Femur (tissue), 1 donor: ENCODE data around the gene ARMC5.
"Not testable (repeated sequence)": the region's sequence is repeated elsewhere in the genome, so short reads cannot be mapped to it uniquely, and the experiment has no call there.

ENCODE experiments used
- DNase-seq: peaks from one replicate; pipeline ENCODE4 v3.0.0-alpha.2; 2017

ARMC5 gene, protein sequence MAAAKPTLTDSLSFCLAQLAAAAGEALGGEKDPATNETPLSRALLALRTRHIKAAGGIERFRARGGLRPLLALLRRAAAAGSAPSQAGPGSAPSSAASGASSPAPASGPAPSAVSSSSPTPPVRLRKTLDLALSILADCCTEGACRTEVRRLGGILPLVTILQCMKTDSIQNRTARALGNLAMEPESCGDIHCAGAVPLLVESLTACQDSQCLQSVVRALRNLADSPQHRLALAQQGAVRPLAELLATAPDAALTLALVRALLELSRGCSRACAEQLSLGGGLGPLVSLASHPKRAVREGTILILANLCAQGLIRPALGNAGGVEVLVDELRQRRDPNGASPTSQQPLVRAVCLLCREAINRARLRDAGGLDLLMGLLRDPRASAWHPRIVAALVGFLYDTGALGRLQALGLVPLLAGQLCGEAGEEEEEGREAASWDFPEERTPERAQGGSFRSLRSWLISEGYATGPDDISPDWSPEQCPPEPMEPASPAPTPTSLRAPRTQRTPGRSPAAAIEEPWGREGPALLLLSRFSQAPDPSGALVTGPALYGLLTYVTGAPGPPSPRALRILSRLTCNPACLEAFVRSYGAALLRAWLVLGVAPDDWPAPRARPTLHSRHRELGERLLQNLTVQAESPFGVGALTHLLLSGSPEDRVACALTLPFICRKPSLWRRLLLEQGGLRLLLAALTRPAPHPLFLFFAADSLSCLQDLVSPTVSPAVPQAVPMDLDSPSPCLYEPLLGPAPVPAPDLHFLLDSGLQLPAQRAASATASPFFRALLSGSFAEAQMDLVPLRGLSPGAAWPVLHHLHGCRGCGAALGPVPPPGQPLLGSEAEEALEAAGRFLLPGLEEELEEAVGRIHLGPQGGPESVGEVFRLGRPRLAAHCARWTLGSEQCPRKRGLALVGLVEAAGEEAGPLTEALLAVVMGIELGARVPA

DNA sequence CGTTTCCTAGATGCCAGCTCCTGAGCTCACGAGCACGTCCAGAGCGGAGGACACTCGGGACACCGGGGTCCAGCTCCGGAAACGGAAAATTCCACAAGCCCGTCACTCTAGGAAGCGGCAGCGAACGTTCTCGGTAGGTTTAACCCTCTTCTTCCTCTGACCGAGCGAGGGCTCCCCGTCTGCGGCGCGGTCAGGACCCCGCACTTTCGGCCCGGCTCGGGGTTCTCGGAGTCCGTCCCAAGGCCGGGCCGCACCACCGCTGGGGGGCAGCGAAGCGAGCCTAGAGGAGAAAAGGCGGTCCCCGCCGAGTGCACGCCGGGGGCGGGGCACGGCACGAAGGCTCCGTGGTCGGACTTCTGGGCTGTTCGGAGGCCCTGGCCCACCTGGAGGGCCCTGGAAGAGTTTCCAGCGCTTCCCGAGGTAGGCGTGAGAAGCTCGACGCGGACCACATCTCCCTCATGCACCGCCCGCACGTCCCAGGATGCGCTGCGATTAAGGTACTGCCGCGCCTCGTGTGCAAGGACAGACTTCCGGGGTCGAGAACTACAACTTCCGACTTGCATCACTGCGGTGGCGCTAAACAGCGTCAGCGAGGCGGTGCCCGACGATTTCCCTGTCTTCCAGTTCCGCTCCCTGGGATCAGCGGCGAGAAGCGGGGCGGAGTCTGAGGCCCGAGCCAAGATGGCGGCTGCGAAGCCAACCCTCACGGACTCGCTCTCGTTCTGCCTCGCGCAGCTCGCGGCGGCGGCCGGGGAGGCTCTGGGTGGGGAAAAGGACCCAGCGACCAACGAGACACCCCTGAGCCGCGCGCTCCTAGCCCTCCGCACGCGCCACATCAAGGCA lies at the start of gene ARMC5:
Gene ARMC5 (plus strand): TSS at position 658 of the 843 bp plus-strand sequence. CDS start 24 bp downstream, at position 682.
- DNase-seq: peak; percentile 99

DNA sequence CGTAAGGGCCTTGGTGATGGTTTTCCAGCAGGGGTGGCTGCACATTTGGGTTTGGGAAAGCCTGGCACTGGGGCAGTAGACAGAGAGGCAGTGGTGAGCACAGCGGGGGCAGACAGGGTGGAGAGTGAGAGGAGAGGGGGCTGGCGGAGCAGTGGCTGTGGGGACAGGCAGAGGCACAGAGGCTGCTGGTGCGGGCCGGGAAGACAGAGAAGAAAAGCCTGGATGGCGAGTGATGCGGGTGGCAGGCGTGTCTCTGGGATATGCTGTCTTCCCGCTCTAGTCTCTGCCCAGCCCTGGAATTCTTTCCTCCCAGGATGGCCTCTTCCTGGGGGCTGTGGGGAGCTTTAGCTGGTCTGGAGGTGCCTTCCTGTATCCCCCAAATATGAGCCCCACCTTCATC lies 49.2 kb upstream of the ARMC5 start:
- no peak for DNase-seq

DNA sequence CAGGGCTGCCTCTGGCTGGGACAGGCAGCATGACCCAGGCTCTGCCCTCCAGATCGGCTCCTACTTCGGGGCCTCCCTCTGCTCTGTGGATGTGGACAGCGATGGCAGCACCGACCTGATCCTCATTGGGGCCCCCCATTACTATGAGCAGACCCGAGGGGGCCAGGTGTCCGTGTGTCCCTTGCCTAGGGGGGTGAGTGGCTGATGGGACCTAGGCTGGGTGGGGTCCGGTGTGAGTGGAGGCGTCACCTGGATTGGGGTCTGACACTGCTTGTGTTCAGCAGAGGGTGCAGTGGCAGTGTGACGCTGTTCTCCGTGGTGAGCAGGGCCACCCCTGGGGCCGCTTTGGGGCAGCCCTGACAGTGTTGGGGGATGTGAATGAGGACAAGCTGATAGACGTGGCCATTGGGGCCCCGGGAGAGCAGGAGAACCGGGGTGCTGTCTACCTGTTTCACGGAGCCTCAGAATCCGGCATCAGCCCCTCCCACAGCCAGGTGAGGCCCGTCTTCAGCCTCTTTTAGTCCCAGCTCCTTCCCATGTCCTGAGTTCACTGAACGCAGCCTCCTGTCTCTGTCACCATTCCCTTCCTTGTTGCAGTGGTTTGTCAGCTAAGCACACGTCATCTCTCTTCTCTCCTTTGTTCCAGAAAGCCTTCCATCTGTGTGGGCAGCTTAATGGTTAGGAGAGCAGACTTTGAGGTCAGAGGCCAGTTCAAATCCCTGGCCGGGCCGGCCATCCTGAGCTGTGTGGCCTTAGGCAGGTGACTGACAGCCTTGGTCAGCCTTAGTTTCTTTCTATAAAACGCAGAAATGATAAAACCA lies 48.1 kb upstream of the ARMC5 start:
- no peak for DNase-seq

DNA sequence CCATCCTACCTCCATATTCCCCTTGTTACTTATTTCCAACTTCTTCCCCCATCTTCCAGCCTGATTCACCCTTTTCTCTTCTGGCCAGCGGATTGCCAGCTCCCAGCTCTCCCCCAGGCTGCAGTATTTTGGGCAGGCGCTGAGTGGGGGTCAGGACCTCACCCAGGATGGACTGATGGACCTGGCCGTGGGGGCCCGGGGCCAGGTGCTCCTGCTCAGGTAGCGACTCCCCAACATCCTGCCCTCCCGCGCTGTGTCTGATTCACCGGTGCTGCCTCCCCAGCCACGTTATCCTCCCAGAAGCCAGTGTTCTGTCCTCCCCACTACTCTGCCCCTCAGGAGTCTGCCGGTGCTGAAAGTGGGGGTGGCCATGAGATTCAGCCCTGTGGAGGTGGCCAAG lies 46.6 kb upstream of the ARMC5 start:
- DNase-seq: no peak

DNA sequence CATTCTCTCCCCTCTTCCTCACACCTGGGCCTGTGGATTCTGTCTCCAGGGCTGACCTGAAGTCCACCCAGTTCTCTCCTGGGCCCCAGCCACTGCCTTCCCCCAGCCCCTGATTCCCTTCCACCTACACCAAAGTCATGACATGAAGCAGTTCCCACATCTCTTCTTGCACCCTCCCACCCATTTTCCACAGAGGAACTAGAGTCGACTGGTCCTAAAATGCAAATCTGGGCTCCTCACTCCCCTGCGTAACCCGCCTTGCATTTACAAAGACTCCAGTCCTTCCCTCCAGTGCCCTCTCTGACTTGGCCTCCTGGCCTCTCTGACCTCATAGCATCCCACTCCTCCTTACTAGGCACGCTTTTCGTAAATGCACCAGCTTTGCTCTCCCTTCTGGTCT lies 45.9 kb upstream of the ARMC5 start:
- no peak for DNase-seq

DNA sequence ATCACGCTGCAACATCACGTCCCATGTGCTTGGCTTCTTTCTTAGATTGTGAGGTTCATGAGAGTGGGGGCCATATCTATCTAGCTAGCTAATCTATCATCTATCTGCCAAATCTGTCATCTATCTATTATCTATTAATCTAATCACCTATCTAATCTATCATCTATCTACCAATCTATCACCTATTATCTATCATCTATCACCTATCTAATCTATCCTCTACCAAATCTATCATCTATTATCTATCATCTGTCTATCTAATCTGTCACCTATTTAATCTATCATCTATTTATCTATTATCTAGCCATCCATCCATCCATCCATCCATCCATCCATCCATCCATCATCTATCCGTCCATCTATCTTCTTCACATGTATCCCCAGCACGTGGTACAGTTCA lies 45.4 kb upstream of the ARMC5 start:
- no peak for DNase-seq

DNA sequence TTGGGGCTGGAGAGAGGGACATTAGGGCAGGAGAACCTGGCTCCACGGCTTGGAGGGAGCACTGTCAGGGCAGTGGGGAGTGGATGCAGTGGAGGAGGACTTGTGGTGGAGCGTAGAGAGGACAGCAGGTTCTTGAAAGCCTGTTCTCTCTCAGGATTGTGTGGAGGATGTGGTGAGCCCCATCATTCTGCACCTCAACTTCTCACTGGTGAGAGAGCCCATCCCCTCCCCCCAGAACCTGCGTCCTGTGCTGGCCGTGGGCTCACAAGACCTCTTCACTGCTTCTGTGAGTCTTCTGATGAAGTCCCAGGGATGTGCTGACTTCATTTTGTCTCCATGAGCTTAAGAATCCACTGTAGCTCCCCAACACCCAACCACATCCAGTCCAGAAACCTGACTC lies 44.6 kb upstream of the ARMC5 start:
- no peak for DNase-seq

DNA sequence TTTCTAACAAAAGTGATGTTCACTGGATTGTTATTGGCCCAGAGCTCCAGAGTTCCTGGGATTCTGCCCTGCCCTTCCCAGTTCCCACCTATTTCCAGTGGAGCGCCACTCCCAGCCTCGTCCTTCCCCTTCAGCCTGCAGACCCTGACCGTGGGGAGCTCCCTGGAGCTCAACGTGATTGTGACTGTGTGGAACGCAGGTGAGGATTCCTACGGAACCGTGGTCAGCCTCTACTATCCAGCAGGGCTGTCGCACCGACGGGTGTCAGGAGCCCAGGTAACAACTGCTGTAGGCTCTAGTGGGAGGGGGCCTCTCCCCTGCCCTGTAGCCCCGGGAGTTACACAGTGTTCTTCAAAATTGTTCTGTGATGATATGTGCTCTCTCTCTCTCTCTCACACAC lies 42.9 kb upstream of the ARMC5 start:
- no peak for DNase-seq

DNA sequence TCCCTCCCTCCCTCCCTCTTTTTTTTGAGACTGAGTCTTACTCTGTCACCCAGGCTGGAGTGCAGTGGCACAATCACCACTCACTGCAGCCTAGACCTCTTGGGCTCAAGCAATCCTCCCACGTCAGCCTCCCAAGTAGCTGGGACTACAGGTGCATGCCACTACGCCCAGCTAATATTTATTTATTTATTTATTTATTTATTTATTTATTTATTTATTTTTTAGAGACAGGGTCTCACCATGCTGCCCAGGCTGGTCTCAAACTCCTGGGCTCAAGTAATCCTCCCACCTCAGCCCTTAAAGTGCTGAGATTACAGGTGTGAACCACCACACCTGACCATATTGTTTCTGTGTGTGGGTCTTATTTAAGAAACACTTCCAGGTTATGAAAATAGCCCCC lies 42.3 kb upstream of the ARMC5 start:
- not testable (repeated sequence) for DNase-seq

DNA sequence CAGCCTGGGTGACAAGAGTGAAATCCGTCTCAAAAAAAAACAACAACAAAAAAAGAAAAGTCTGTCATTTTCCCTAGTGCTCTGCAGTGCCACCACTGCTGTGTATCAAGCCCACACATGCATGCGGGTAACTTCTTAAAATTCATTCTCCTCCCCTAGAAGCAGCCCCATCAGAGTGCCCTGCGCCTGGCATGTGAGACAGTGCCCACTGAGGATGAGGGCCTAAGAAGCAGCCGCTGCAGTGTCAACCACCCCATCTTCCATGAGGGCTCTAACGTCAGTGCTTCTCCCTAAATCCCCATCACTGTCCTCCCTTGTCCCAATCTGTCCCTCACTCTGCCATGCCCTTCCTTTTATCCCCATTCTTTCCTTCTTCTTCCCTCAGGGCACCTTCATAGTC lies 41.4 kb upstream of the ARMC5 start:
- no peak for DNase-seq

DNA sequence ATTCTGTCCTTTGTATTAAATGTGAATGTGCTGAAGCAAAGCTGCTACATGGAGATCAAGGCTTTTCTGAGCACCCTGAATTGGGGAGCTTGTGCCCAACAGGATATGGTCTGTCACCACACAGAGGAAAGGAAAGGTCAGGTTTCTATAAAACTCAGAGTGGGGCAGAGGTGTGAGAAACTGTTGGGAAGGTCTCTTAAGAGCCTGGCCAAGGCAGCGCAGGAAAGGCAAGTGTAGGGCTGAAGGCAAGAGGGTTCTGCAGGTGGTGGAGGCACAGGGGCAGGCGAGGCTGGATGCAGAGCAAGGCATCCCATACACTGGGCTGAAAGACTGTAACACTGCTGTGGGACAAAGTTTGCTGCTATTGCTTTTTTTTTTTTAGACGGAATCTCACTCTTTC lies 39.3 kb upstream of the ARMC5 start:
- DNase-seq: no peak

DNA sequence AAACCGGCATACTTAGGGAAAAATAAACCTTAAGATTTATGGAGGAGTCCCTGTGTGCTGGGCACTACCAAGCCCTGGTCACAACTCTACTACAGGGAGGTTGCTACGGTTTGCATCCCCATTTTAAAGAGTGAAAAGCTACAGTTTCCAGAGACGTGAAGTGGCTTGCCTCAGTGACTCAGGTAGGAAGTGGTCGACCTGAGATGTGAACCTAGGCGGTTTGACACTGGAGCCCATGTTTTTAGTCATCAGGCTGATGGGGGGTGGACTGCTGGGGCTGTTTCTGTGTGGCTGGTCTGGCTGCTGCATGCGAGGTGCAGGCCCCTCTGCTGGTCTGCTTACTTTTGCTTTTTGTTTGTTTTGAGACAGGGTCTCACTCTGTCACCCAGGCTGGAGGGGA lies 37.7 kb upstream of the ARMC5 start:
- DNase-seq: no peak

DNA sequence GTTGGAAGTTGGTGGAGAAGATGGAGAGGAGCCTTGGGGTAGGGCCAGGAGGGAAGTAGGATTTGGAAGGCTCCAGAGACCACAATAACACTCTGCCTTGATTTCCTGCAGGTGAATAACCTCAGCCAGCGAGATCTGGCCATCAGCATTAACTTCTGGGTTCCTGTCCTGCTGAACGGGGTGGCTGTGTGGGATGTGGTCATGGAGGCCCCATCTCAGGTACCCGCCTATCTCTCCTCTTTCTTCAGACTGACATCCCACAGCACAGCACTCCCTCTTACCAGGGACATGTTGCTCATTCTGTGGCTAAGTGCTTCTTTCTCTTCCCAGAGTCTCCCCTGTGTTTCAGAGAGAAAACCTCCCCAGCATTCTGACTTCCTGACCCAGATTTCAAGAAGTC lies 36.1 kb upstream of the ARMC5 start:
- no peak for DNase-seq

DNA sequence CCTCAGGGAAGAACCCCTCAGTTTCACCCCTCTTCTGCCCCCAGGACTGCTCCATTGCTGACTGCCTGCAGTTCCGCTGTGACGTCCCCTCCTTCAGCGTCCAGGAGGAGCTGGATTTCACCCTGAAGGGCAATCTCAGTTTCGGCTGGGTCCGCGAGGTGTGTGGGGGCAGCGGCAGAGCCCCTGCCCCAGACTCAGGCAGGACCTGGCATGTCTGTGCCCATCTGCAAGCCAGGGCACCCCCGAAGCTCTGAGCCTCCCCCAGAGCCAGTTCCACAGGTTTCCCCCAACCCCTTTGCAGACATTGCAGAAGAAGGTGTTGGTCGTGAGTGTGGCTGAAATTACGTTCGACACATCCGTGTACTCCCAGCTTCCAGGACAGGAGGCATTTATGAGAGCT lies 35.5 kb upstream of the ARMC5 start:
- DNase-seq: no peak

DNA sequence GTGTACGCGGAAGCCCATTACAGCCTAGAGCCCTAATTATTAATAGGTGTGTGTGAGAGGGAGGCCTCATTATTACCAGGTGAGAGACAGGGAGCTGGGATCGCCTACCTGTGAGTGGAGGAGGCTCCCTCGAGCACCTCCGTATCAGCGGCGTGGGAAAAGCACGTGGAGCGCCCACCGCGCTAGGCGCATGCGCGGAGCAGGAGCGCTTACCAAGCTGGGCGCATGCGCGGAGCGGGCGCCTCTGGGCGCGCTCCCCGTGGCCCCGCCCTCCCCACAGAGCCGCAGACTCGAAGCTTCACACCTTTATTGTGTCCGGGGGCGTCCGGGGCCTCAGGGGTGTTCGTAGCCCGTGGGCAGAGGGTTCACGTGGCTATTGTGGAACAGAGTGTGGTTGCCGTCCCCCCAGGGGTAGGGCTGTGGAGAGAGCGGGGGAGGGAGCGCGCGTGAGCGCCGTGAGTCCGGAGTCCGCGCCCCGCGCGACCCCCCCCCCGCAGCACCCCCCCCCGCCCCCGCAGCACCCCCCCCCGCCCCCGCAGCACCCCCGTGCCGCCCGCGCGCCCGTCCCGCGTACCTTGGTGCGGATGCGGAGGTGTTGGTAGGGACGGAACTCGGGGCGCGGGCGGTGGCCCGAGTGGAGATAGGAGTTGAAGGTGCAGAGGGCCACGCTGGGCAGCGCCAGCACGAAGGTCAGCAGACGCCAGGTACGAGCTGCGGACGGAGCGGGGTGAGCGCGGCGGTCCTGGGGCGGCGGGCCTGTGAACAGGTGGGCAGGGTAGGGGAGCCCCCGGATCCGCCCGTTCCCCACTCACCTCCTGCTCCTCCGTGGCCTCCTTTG lies 31.6 kb upstream of the ARMC5 start:
- DNase-seq: peak; percentile 78

DNA sequence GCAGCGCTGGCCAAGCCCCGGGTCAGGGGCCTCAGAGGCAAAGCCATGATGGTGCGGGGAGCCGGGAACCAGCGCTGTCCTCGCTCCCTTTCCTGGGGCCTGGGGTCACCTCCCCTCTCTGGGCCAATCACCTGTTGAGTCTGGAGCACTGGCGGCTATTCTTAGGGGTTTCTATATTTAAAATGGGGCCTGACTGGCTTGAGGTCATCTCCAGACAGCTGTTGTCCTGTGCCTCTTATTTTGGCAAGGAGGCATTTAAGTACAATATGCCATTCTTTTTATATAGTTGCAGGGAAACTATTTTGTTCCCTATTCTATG lies 31.1 kb upstream of the ARMC5 start, which contains the start of gene COX6A2:
Gene COX6A2 (minus strand): TSS at position 82 of the 319 bp plus-strand sequence. CDS start 35 bp downstream, at position 47.
- DNase-seq: peak; percentile 53

DNA sequence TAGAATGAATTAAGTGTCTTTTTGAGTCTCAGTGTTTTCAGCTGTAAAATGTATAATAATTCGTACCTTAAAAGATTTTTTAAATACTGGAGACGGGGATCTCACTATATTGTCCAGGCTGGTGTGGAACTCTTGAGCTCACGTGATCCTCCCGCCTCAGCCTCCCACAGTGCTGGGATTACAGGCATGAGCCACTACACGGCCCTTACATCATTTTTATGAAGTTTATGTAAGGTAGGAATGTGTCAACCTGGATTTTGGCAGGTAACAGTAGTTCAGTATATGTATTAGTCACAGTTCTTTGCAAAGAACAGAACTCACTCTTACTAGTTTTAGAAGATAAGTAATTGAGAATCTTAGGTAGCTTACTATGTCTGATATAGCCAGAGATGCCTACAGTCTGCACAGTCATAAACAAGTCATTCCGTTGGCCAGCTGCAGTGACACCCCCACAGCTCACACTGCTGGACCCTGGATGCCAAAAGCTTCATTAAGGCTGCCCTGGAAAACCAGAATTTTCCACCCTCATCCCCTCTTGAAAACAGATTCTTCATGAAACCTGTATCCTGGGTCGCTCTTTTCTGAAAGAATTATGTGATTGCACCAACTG lies 30.6 kb upstream of the ARMC5 start:
- no peak for DNase-seq

DNA sequence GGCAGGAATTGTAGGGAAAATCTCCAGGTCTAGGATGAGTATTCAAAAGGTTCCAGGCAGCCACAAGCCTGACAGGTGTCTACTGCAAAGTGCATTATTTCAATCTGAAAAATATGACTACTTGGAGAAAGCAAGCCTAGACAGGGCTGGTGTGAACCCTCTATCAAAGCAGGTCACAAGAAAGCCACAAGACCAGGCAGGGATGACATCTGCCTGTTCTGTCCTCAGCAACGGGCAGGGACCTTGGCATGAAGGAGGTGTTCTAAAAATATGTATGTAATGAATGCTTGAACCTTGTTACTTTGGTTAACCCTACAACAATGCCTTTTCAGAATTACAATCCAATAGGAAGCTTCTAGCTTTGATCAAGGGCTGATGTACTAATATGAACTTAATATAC lies 30.0 kb upstream of the ARMC5 start:
- DNase-seq: no peak

DNA sequence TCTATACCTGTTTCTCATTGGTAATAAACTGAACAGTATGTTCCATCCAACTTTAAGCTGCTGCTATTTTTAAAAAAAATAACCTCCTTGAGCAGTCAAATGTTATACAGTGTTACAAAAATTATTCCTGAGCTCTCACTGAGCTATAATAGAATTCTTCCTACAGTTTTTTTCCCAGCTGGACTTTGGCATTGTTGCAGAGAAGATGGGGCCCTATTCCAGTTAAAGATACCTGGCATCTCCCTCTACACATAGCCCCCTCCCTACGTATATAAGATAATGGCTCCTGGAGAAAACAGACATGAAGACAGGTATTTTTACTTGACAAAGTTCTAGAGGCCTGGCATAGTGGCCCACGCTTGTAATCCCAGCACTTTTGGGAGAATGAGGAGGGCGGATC lies 29.5 kb upstream of the ARMC5 start:
- no peak for DNase-seq

DNA sequence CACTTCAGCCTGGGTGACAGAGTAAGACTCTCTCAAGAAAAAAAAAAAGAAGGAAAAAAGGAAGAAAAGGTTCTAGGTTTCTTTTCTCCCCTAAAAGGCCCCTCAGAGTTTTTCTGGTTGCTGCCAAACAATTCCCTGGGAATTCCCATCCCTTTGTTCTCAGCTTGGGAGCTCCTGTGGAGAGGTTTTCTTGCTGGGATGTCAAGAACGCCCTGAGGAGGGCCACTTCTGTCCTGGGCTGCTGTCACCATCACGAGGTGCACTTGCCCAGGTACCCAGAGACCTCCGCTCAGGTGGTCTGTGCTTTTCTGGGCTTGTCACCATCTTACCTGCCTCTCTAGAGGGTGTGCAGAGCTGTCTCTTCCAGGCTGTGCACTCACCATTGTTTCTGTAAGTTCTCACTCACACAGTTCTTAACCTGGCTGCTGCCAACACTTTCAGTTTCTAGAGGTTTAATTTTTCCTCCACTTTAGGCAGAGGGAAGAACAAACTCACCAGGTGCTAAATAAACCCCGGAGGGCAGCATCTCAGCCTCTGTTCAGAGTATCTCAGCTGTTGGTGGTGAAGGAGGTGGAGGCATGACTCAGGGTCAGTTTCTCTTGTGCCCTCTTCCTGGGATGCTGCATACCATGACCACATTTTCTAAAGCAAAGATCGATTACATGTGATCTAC lies 28.8 kb upstream of the ARMC5 start:
- DNase-seq: no peak
